Fibroblast of peridontal ligament (primary cell): ENCODE measurements around the gene NBEA.
A peak's percentile ranks its signal among the peaks of the same experiment; 100 is the strongest.

Experiments
- DNase-seq: peaks from one replicate; pipeline ENCODE4 v3.0.0-alpha.2; 2010; ENCODE audit errors: extremely low read depth

Gene NBEA

GRCh38 chr13:35567406-35567980, 625.4 kb downstream of the NBEA start:
- no peak for DNase-seq

DNA sequence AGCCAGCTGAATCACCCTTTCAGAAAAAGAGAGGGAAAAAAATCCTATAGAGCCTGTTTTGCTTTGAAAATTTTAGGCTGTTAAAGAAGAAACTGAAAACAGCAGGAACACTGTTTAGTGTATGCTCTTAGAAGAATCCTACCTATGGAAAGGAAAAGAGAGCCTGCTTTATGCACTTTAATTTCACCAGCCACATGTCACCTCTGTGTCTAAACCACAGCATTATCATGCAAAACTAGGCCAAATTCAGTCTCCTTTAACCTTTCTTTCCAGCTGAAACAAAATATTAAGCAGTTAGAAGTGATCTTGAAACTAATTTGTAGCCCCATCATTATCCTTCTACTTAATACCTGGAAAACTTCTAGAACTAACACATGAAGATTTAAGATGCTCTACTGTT, 631.6 kb downstream of the NBEA start:
- no peak for DNase-seq

- DNase-seq: no peak
These were observed 650.4 kb downstream of the NBEA start for GRCh38 chr13:35592457-35592856.

DNA sequence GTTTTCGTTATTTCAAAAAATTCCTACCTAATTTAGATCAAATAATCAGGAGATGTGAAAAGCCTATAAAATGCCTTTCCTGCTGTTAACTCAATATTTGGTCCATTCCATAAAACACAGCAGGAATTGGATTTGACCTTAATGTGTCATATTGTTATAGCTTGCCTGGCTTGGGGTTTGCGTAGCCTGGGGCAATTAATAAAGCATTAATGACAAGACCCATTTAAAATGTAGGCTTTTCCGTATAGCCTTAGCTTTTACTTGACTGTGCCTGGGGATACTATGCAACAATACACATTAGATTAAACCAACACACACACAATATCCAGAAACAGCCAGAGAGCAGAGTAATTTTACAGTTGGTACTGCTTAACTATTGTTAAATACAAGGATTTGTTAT, 651.6 kb downstream of the NBEA start:
- DNase-seq: no peak

- no peak for DNase-seq
These were observed 652.0 kb downstream of the NBEA start for GRCh38 chr13:35594096-35594495.

GRCh38 chr13:35595181-35595580, 653.1 kb downstream of the NBEA start:
- no peak for DNase-seq

GRCh38 chr13:35596321-35597030, 654.4 kb downstream of the NBEA start:
- DNase-seq: no peak

GRCh38 chr13:35597451-35597850, 655.4 kb downstream of the NBEA start:
- DNase-seq: no peak

- peak; percentile 66 for DNase-seq
These were observed 656.2 kb downstream of the NBEA start for GRCh38 chr13:35598233-35598632.

GRCh38 chr13:35598790-35599369, 656.8 kb downstream of the NBEA start:
- peak; percentile 19 for DNase-seq

DNA sequence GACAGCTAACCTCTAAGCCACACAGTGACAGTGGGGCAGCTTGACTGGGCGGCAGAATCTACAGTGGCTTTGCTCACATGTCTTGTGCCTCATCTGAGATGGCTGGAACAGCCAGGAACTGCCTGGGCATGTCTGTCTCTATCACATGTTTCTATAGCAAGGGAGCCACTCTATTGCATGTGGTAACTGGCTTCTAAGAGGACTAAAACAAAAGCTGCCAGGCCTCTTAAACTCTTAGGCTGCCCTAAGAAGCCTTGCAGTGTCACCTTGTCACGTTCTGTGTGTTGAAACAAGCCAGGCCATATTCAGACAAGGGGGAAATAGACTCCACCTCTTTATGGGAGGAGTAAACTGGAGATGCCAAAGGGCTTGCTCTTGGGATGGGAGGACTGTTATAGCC, 657.3 kb downstream of the NBEA start:
- DNase-seq: peak; percentile 13

DNA sequence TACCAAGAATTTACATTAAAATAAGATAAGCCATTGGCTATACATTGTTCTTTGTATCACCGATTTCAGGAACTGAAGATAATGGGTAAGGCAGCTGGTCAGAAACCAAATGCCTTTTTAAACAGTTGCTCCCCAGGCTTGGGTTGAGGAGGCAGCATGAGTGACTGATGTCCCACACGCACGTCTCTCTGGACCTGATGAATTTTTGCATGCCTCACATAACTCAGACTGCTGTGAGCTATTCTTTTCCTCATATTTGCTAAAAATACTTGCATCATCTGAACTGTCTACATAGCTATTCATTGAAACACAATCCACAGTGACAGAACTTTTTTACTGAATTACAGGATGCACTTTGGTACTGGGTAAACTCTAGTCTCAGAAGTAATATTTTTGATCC, 658.1 kb downstream of the NBEA start:
- peak; percentile 41 for DNase-seq

DNA sequence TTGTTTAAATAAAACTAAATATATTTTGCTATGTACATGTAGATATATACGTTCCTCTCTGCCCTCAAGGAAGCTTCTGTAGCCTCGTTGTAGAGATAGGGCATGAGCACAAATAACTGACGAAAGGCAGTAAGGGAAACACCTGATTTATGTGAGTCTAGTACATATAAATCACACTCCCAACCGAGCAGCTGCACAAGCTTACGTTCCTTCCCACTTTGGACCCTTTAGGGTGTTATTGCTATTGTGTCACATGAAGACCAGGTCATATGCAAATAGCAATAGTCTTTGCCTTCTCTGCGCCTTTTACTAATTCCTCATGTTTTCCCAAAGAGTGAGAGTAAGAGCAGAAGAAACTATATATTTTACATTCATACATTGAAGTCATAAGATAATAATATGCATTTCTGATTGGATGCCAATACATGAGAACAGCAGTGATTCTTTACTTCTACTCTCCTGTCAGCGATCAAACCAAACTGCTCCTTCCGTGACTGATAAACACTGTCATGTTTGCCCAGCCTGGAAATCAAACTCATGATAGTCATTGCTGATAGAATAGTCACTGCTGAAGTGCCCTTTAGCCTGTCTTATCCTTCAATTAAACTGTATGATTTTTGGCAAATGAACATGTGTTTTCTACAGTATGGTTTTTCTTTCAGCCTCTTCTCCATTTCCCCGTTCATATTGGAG, 661.7 kb downstream of the NBEA start:
- DNase-seq: no peak

GRCh38 chr13:35614666-35615065, 672.6 kb downstream of the NBEA start:
- no peak for DNase-seq

DNA sequence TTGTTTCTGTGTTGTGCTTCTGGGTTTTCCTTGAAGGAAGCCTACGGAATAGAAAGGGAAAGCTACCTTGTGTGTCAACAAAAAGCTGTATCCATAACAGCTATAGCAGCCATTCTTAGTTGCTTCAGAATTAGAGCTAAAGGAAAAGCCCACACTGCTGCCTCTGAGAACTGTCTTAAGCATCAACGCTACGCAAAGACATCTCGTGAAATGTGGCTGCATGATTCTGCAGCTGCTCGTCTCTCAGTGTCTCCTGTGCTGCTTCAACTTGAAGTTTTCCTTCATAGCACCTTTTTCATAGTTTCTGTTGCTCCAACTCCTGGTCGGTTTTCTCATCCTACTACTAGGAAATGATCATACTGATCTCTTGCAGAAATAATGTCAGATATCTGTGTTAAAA, 675.4 kb downstream of the NBEA start:
- DNase-seq: no peak

DNA sequence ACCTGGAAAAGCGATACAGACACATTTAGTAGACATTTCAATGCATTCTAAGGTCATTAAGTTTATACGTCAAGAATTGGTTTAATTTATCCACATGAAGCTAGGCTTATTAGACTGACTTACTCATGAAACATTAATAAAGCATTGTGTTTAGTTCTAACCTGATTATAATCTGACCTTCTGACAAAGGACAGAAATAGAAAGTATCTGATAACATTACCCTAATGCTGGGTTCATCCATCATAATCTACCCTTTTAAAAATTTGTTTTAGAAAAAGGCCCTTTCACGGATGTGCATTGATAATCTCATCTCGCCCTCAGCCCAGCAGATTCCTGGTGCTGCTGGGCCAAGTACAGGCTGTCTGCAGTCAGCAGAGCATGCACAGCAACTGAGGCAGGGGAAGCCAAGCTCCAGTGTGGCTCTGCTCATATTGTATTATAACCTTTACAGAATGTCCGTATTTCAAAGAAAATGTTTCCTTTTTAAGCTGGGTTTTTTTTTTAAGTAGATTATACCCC, 676.6 kb downstream of the NBEA start:
- DNase-seq: no peak

- DNase-seq: peak; percentile 42
These were observed 679.9 kb downstream of the NBEA start for GRCh38 chr13:35621989-35622388.

GRCh38 chr13:35629026-35629425, 687.0 kb downstream of the NBEA start:
- no peak for DNase-seq

DNA sequence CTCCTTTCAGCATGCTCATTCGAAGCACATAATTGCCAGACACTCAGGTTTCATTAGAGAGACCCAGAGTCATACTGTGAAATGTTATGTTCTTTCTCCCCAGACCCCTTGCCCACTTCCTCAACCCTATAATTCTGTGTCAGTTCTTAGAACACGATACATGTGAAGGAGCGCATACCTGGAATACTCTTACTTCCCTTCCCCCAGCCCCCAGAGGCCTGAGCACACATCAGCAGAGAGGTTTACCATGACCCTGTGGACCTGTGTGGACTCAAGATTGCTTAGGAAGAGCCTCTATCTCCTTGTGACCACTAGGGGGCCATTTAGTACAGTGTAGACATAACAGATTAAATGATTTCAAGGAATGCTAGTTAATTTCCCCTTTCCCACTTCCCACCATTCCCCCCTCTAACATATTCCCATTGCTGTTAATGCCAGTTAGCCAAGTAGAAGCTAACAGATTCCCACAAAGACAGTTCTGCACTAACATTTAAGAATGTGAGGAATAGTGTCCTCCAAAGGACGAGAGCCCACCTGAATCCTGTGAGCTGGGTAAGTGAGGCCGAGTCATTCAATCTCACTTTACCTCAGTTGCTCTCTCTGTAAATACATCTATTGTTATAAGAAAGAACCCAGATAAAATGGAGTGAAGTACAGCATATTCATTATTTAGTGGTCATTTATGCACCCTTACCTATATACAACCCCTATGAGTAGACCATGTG, 688.6 kb downstream of the NBEA start:
- DNase-seq: peak; percentile 76

GRCh38 chr13:35631666-35632065, 689.6 kb downstream of the NBEA start:
- DNase-seq: no peak

- DNase-seq: no peak
These were observed 701.6 kb downstream of the NBEA start for GRCh38 chr13:35643625-35644024.
